ENCODE data around the gene STRIP2. TPM values are rescaled to one million over a fixed set of nuclear protein-coding genes. Genes with fewer than 3 reads are reported as not detected.

The STRIP2 gene
- total and polyA plus RNA-seq, 2 of the 13 experiments (the other 11 are each of a cell fraction or from before 2014, with no cell fraction given): 3.9 to 8.2 TPM

DNA sequence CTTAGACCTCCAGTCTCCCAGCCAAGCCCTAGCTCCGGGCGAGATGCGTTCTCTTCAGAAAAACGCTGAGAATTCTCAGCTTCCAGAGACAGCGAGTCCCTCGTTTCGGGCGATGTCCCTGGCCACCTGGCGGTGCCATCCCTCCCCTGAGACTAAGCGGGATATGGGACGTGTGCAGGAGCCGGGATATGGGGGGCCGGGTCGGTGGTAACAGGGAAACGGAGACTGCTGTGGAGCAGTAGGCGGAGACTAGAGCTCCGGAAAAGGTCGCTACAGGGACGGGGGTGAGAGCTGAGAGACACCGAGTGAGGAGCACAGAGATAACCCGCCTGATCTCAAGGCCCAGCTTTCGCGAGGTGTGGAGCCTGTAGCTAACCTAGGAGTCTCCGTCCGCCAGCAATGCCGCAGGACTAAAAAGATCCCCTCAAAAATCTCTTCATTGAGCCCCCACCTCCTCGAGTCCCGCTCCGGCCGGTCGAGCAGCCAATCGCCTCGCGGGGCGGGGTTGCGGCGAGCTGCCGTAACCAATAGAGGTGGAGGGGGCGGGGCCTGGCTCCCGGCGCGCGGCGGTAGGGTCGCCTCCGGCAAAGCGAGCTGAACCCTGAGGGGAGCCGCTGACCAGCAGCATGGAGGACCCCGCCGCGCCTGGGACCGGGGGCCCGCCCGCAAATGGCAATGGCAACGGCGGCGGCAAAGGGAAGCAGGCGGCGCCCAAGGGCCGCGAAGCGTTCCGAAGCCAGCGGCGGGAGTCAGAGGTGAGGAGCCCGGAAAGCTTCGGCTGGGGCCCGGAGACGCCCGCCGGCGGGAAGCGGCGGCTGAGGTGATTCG, at the start of gene STRIP2 (continued):
- TF ChIP-seq, protein P1, sequence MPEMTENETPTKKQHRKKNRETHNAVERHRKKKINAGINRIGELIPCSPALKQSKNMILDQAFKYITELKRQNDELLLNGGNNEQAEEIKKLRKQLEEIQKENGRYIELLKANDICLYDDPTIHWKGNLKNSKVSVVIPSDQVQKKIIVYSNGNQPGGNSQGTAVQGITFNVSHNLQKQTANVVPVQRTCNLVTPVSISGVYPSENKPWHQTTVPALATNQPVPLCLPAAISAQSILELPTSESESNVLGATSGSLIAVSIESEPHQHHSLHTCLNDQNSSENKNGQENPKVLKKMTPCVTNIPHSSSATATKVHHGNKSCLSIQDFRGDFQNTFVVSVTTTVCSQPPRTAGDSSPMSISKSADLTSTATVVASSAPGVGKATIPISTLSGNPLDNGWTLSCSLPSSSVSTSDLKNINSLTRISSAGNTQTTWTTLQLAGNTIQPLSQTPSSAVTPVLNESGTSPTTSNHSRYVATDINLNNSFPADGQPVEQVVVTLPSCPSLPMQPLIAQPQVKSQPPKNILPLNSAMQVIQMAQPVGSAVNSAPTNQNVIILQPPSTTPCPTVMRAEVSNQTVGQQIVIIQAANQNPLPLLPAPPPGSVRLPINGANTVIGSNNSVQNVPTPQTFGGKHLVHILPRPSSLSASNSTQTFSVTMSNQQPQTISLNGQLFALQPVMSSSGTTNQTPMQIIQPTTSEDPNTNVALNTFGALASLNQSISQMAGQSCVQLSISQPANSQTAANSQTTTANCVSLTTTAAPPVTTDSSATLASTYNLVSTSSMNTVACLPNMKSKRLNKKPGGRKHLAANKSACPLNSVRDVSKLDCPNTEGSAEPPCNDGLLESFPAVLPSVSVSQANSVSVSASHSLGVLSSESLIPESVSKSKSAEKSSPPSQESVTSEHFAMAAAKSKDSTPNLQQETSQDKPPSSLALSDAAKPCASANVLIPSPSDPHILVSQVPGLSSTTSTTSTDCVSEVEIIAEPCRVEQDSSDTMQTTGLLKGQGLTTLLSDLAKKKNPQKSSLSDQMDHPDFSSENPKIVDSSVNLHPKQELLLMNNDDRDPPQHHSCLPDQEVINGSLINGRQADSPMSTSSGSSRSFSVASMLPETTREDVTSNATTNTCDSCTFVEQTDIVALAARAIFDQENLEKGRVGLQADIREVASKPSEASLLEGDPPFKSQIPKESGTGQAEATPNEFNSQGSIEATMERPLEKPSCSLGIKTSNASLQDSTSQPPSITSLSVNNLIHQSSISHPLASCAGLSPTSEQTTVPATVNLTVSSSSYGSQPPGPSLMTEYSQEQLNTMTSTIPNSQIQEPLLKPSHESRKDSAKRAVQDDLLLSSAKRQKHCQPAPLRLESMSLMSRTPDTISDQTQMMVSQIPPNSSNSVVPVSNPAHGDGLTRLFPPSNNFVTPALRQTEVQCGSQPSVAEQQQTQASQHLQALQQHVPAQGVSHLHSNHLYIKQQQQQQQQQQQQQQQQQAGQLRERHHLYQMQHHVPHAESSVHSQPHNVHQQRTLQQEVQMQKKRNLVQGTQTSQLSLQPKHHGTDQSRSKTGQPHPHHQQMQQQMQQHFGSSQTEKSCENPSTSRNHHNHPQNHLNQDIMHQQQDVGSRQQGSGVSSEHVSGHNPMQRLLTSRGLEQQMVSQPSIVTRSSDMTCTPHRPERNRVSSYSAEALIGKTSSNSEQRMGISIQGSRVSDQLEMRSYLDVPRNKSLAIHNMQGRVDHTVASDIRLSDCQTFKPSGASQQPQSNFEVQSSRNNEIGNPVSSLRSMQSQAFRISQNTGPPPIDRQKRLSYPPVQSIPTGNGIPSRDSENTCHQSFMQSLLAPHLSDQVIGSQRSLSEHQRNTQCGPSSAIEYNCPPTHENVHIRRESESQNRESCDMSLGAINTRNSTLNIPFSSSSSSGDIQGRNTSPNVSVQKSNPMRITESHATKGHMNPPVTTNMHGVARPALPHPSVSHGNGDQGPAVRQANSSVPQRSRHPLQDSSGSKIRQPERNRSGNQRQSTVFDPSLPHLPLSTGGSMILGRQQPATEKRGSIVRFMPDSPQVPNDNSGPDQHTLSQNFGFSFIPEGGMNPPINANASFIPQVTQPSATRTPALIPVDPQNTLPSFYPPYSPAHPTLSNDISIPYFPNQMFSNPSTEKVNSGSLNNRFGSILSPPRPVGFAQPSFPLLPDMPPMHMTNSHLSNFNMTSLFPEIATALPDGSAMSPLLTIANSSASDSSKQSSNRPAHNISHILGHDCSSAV (CRISPR knock-in tag; IDR thresholded peaks at IDR 0.05; ENCODE audit: borderline replicate concordance): no peak; the same call in 1 of the 2 replicates
- peak; percentile 96 for TF ChIP-seq TAF1 (CRISPR knock-in tag; IDR thresholded peaks at IDR 0.05)
- no peak for TF ChIP-seq ZNF816 (CRISPR knock-in tag; IDR thresholded peaks at IDR 0.05; ENCODE audit: borderline replicate concordance)
- TF ChIP-seq ZNF562 (CRISPR knock-in tag; IDR thresholded peaks at IDR 0.05; ENCODE audit: borderline replicate concordance): no peak
- TF ChIP-seq, protein P2, sequence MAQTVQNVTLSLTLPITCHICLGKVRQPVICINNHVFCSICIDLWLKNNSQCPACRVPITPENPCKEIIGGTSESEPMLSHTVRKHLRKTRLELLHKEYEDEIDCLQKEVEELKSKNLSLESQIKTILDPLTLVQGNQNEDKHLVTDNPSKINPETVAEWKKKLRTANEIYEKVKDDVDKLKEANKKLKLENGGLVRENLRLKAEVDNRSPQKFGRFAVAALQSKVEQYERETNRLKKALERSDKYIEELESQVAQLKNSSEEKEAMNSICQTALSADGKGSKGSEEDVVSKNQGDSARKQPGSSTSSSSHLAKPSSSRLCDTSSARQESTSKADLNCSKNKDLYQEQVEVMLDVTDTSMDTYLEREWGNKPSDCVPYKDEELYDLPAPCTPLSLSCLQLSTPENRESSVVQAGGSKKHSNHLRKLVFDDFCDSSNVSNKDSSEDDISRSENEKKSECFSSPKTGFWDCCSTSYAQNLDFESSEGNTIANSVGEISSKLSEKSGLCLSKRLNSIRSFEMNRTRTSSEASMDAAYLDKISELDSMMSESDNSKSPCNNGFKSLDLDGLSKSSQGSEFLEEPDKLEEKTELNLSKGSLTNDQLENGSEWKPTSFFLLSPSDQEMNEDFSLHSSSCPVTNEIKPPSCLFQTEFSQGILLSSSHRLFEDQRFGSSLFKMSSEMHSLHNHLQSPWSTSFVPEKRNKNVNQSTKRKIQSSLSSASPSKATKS (CRISPR knock-in tag; IDR thresholded peaks at IDR 0.05): no peak
- TF ChIP-seq ZNF124 (CRISPR knock-in tag; IDR thresholded peaks at IDR 0.05): no peak
- peak; percentile 94 for TF ChIP-seq NFYB (CRISPR knock-in tag; IDR thresholded peaks at IDR 0.05)
- TF ChIP-seq, protein P3, sequence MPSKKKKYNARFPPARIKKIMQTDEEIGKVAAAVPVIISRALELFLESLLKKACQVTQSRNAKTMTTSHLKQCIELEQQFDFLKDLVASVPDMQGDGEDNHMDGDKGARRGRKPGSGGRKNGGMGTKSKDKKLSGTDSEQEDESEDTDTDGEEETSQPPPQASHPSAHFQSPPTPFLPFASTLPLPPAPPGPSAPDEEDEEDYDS (CRISPR knock-in tag; IDR thresholded peaks at IDR 0.05): peak; percentile 44; the same call in 1 of the 2 replicates
- TF ChIP-seq AKAP8 (CRISPR knock-in tag; IDR thresholded peaks at IDR 0.05): no peak
- no peak for TF ChIP-seq ZNF674 (CRISPR knock-in tag; IDR thresholded peaks at IDR 0.05; ENCODE audit: low read depth)
- TF ChIP-seq TP53 (CRISPR knock-in tag; conservative IDR thresholded peaks at IDR 0.05): no peak
- no peak for TF ChIP-seq CENPX (CRISPR knock-in tag; IDR thresholded peaks at IDR 0.05)
- no peak for TF ChIP-seq KDM5A (IDR thresholded peaks at IDR 0.05; ENCODE audit: borderline replicate concordance, low read length)
- no peak for TF ChIP-seq SRSF4 (IDR thresholded peaks at IDR 0.05; ENCODE audit: low read depth, low read length, poor library complexity, severe bottlenecking)
- no peak for TF ChIP-seq GLI4 (CRISPR knock-in tag; IDR thresholded peaks at IDR 0.05; ENCODE audit: borderline replicate concordance)
- TF ChIP-seq, protein P4, sequence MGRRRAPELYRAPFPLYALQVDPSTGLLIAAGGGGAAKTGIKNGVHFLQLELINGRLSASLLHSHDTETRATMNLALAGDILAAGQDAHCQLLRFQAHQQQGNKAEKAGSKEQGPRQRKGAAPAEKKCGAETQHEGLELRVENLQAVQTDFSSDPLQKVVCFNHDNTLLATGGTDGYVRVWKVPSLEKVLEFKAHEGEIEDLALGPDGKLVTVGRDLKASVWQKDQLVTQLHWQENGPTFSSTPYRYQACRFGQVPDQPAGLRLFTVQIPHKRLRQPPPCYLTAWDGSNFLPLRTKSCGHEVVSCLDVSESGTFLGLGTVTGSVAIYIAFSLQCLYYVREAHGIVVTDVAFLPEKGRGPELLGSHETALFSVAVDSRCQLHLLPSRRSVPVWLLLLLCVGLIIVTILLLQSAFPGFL (CRISPR knock-in tag; IDR thresholded peaks at IDR 0.05): no peak
- no peak for TF ChIP-seq HMG20A (CRISPR knock-in tag; IDR thresholded peaks at IDR 0.05; ENCODE audit: borderline replicate concordance)
